Measurements from ENCODE around the gene SF3B3.
"Not testable (repeated sequence)": the region's sequence is repeated elsewhere in the genome, so short reads cannot be mapped to it uniquely, and the experiment has no call there.

The SF3B3 gene

DNA sequence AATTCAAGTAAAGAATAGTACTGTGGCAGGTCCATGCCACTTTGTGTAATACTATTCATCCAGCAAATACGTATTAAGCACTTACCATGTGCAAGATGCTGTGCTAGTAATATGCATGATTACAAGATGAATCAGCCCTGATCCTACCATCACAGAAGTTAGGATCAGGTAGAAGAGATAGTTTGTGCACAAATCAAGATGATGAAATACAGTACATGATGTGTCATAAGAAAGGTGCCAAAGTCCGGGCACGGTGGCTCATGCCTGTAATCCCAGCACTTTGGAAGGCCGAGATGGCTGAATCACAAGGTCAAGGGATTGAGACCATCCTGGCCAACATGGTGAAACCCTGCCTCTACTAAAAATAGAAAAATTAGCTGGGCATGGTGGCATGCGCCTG is 11.2 kb upstream of the SF3B3 start:
- no peak for DNase-seq

DNA sequence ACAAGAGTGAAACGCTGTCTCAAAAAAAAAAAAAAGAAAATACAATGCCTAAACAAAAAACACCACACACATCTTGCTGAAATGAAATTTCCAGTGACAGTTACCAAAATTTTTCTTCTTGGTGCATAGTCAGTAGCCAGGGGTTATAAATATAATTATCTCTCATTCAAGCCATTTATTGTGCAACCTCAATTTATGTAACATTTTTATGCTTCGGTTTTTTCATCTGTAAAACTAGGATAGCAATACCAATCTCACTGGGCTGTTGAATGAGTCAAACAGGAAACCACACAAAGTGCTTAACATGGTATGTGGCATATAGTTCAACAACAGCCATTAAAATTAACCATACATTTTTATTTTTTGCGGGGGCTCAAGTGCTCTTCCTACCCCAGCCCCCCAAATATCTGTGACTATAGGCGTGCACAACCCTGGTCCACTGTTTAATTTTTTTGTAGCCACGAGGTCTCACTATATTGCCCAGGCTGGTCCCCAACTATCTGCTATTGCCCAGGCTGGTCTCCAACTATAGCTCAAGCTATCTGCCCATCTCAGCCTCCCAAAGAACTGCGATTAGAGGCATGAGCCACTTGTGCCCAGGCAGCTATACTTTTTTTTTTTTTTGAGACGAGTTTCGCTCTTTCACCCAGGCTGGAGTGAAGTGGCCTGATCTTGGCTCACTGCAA is 2.9 kb upstream of the SF3B3 start:
- no peak for DNase-seq

DNA sequence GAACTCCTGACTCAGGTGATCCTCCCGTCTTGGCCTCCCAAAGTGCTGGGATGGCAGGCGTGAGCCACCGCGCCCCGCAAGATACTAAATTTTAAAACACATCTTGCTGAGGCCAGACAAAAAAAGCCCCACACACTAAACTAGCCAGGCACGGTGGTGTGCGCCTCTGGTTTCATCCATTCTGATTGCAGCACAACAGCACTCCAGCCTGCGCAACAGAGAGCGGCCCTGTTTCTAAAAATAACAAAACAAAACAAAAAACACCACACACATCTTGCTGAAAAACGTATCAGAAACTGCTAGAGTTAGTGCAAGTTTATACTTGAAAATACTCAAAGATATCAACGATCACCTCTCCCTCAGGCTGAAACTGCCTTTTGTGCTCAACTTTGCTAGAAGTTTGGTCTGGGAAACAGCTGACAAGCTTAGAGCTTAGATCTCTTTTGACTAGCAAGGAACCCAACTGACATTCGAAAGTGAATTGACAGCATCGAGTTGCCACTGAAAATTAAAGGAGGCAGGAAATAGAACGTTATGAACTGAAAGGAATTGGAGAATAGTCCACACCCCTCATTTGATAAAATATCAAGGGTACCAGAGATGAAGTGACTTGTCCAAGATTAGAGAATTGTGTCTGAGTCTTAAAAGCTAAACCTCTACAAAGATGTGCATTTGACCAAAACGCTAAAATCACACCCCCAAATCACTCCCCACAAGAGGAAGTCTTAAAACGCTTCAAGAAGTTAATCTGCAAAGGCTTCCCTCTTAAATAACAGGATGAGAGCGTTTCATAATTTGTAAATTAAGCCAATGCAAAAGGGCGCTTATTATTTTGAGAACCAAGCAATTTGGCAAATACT is 1.2 kb upstream of the SF3B3 start:
- no peak for DNase-seq

DNA sequence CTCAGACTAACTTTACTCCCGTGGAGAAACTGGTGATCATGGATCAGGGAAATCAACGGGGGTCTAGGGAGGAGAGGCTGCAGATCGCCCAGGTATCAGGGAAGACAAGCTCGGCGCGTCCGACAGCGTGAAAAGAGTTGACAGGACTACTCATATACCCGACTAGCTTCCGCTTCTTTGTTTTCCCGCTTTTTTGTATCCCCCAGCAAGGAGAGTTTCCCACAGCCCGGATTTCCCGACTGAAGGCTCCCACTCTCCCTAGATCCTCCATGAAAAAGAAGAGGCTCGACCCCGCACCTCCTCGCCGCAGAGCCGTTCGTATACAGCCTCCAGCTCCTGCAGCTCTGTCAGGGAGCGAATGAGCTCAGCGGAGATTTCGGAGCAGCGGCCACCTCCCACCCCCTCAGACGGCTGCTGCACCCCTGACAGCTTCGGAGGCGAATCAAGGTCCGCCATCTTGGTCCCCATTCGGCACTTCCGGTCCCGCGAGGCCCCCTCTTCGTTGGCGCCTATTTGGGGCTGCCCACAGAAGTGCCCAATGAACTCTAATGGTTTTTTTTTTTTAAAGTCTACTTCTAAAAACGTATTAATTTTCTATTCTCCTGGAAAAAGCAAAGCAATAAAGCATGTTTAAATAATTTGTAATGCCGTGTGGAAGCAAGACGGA is 407 bp upstream of the SF3B3 start, which contains the start of gene COG4:
COG4 (minus strand) TSS at position 479 of the 667 bp plus-strand sequence; CDS start at position 468, 11 bp downstream.
- DNase-seq: peak; percentile 92 to 93

DNA sequence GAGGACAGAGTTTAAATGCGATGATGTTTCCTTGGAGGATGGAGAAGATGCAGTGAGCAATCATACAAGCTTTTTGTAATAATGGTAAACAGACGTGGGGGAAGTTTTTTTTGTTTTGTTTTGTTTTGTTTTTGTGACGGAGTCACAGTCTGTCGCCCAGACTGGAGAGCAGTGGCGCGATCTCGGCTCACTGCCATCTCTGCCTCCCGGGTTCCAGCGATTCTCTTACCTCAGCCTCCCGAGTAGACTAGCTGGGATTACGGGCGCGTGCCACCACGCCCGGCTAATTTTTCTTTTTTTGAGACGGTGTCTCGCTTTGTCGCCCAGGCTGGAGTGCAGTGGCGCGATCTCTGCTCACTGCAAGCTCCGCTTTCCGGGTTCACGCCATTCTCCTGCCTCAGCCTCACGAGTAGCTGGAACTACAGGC is 796 bp downstream of the SF3B3 start:
- DNase-seq: peak; percentile 19 to 26

DNA sequence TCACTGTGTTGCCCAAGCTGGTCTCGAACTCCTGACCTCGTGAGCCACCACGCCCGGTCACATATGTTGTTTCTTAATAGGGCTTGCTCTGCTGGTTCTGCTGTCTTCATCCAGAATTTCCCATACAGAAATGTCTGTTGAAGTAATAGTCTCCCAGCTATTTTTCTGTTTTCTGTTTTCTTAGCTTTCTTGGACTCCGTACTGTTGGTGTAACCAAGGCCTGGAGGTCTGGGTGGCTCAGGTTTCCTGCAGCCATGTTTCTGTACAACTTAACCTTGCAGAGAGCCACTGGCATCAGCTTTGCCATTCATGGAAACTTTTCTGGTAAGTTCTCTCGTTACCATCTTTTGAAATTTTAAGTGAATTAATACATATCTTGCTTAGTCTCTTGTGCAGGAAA is 2.8 kb downstream of the SF3B3 start:
- no peak for DNase-seq

DNA sequence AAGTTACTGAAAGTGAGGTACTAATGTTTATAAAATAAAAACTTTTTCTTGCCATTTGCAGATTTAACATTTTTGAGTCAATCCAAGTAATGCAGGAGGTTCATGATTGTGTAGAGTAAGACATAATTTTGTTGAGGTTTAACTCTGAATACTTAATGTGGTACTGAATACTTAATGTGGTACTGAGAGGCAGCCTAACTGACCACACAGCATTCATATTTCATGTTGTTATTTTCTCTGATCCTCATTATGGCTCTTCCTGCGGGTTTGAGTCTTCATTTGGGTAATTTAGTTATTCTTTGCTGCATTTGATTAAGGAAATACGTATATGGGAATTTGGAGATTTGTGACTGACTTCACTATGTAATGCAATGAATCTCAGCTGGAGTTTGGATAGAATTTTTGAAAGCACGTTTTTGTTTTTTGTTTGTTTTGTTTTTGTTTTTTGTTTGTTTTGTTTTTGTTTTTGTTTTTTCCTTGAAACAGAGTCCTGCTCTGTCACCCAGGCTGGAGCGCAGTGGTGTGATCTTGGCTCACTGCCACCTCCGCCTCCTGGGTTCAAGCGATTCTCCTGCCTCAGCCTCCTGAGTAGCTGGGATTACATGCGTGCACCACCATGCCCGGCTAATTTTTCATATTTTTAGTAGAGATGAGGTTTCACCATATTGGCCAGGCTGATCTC is 3.8 kb downstream of the SF3B3 start:
- DNase-seq: no peak

DNA sequence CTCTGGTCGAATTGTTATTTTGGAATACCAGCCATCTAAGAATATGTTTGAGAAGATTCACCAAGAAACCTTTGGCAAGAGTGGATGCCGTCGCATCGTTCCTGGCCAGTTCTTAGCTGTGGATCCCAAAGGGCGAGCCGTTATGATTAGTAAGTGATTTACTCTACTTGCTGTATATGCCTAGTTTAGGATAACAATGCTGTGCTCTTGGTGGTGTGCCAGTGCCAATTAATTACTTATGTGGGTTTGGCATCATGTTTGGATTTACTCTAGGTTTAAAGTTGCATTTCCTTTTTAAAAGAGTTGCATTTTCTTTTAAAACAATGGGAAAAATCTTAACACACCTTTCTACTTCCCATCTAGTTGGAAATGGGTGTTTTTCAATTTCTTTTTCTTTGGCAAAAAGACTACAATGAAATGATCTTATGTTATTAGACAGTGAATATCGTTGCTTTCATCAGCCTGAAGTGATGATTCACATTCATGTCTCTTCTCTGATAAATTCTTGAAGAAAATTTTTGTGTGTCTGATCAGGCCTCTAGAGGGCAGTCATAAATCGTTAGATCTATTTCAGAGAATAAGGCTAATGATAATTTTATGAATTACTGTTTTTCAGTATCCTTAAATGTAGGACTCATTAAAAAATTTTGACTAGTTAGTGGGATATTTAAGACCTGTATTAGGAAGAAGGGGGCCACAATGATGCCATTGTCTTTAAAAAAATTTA is 5.6 kb downstream of the SF3B3 start:
- no peak for DNase-seq

DNA sequence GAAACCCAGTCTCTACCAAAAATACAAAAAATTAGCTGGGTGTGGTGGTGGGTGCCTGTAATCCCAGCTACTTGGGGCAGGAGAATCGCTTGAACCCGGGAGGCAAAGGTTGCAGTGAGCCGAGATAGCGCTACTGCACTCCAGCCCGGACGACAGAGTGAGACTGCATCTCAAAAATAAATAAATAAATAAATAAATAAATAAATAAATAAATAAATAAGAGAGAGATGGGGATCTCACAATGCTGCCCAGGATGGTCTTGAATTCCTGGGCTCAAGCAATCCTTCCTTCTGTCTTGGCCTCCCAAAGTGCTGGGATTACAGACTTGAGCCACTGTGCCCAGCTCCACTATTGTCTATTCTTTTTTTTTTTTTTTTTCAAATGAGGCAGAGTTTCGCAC is 6.3 kb downstream of the SF3B3 start:
- not testable (repeated sequence) for DNase-seq

DNA sequence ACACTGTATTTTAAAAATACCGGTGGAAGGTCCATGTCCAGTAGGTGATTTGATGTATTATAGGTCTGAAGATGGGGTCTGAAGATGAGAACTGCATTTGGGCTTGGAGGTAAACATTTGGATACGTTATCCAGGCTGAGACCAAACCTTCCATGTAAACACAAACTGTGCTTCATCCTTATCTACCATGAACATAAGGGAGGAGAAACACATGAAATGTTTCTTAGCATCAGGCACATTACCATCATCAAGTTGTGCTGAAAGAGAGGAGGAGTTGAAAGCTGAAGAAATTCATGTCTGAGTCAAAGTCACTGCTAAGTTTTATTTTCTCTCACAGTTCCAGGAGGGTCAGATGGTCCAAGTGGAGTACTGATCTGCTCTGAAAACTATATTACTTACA is 11.4 kb downstream of the SF3B3 start:
- DNase-seq: no peak

DNA sequence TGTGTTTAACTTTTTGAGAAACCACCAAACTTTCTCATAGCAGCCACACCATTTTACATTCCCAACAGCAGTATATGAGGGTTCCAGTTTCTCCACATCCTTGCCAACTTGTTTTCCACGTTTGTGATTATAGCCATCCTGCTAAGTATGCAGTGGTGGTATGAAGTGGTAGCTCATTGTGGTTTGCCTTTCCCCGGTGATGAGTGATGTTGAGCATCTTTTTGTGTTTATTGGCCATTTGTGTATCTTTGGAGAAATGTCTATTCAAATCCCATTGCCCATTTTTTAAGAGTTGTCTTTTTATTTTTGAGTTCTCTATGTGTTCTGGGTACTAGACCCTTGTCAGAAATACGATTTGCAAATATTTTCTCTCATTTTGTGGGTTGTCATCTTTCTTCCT is 17.4 kb downstream of the SF3B3 start:
- DNase-seq: no peak

DNA sequence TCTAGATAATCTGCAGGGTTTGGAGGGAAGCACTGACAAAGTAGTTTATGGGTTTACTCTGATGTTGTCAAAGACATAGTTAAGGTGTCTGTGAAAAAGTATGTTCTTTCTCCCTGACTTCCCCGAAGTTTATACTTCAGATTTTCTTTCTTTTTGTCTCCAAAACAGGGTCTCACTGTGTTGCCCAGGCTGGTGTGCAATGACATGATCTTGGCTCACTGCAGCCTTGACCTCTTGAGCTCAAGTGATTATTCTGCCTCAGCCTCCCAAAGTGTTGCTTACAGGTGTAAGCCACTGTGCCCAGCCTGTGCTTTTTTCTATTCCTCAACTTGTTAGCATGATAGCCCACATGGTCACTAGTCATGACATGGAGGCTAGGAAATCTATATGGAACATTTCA is 20.9 kb downstream of the SF3B3 start:
- DNase-seq: no peak

DNA sequence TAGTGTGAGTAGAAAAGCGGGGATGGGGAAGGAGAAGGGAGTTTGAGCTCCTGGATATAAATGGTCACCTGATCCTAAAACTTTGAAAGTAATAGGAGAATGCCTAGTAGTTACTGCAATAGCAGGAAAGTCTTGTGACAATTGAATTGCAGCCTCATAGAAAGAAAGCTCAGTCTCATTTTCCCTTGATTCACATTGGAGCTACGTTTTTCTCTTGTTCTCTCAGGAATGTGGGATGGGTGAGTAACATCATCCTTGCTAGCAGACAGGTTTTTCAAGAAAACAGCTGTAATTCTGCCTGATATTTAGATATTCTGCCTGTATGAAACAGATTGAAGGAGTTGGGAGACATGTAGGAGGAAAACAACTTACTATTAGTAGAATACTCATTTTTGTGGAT is 25.3 kb downstream of the SF3B3 start:
- DNase-seq: no peak

DNA sequence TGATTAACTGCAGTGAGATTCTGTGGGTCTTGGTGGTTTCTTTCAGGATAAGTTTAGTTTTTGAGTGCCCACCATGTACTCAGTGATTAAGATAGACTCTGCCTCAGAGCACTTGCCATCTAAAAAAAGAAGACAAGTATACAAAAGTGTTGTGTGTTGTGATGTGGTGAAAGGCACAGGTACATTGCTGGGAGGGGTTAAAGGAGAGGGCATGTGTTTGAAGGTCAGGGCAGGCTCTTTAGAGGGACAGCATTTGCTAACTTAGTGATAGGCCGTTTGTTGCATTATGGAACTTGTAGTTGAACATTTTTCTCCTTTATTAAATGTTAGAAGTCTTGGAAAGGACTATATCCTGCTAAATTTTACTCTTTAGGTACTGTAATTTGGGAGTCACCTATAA is 26.5 kb downstream of the SF3B3 start:
- no peak for DNase-seq

DNA sequence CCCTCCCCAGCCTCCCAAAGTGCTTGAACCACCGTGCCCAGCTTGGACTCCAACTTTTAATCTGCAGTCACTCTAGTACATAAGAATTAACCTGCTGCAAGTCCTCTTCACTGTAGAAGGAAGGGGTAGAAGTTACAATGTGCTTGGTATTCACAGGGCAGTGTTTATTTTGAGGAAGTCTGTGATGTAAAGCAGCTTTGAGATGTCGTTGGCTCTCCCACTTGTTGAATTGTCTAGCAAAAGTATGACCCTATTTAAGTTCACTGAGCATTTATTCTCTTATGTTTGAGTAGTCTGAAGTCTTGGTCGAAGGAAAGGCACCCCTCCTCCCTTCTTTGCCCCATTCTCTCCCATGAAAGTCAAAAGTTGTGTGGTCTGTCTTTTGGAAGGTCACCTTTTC is 28.2 kb downstream of the SF3B3 start:
- no peak for DNase-seq

DNA sequence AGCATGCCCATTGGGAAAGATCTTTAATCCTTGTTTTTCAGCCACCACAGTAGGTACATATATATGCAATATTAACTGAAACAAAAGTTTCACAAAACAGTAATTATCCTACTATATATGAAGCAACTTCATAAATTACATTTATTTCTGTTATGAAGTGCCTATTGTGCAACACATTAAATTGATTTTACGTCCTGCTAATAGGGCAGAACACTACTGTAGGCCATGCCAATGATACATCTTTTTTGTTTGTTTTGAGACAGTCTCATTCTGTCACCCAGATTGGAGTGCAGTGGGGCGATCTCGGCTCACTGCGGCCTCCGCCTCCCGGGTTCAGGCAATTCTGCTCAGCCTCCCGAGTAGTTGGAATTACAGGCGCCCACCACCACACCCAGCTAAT is 29.1 kb downstream of the SF3B3 start:
- DNase-seq: no peak

DNA sequence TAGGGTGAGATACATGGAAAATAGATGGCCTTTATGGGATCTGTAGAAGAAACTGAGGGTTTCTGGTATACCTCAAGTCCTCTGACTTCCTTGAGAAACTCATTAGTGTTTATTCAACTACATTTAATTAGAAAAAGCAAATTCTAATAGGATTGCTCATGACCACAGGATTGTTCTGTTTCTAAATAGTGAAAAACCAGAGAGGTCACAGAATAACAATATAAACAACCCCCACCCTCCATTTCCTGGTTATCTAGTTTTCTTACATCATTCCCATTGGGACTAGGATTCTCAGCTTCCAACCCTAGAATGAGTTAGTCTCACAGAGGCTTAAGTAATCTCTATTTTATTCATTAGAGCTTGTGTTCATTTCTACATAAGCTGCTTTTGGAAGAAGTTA is 30.0 kb downstream of the SF3B3 start:
- DNase-seq: no peak

DNA sequence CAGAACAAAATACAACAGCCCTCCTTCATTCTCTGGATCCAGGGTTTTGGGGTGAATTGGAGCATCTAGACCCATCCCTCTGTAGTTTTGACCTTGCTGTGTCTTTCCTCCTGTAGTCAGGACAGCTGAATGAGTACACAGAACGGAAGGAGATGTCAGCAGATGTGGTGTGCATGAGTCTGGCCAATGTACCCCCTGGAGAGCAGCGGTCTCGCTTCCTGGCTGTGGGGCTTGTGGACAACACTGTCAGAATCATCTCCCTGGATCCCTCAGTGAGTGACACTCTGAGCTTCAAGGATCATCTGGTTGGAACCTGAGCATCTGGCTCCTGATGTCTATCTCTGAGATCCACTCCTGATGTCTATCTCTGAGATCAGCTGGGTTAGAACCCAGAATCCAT is 32.4 kb downstream of the SF3B3 start:
- DNase-seq: no peak

DNA sequence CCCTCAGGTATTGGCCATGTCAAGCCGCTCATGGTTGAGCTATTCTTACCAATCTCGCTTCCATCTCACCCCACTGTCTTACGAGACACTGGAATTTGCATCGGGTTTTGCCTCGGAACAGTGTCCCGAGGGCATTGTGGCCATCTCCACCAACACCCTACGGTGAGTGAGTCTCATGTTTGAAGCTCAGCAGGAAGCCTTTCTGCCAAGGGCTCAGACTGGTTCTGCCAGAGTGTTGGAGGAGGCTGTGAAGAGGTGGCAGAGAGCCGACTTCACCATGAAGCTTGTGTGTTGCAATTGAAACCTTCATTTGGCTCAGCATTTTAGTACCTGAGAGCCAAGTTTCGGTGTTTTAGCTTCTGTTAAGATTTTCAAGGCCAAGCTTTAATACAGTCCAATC is 38.0 kb downstream of the SF3B3 start:
- no peak for DNase-seq

DNA sequence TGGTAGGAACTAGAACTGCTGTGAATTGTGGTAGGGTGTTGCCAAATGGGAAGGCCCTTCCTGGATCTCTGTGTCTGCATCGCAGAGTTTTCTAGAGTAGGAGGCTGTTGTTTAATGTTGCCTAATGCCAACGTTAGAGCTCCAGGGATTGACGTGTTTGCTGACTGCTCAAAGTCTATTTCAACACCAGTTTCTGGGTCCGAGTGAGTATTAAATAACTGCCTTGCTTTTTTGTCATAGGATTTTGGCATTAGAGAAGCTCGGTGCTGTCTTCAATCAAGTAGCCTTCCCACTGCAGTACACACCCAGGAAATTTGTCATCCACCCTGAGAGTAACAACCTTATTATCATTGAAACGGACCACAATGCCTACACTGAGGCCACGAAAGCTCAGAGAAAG is 40.0 kb downstream of the SF3B3 start:
- DNase-seq: no peak

DNA sequence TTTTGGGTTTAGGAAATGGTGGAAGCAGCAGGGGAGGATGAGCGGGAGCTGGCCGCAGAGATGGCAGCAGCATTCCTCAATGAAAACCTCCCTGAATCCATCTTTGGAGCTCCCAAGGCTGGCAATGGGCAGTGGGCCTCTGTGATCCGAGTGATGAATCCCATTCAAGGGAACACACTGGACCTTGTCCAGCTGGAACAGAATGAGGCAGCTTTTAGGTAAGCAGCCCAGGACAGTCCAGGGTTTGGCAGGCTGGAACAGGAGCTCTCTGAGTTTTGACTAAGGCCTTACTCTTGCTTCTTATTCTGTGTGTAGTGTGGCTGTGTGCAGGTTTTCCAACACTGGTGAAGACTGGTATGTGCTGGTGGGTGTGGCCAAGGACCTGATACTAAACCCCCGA is 41.4 kb downstream of the SF3B3 start:
- DNase-seq: no peak

DNA sequence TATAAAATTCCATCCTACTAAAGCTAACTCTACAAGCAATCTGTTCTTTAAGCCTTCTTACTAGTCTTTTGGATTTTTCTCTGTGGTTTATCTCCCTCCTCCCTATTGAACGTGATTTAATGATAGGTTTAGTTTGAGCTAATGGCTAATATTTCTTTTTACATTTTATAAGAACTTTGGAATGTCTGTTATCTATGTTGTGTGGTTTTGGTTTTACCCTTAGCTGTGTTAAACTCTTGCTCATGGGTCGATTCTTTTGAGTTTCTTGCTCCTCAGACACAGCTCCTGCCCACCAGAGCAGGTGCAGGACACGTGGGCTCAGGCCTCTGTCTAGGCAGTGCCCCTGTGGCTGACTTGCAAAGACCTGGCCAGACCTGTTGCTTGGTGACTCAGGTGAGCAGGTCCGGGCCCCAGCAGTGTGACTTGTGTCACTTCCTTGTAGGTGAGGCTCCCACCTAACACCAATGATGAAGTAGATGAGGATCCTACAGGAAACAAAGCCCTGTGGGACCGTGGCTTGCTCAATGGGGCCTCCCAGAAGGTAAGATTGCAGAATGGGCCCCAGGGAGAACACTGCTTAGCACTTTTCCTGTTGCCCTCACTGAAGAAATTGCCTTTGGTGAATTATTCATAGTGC is 45.1 kb downstream of the SF3B3 start:
- no peak for DNase-seq
